OCI-LY3 (cell line): Measurements from ENCODE around the gene BIRC6.

ENCODE experiments used
- H2AFZ ChIP-seq: fragments of 200-600, 300-600 bp; shearing (Covaris generic); 2 replicates; pipeline ENCODE4 v1.6.0; 2014; ENCODE audit warnings: antibody characterized with exemption, low read depth, low read length
- H3K27ac ChIP-seq: fragments of 200-600, 300-600 bp; sonication (generic); 2 replicates; pipeline ENCODE4 v1.5.1; 2014; ENCODE audit warnings: mild to moderate bottlenecking, low read length, moderate library complexity, mixed read lengths
- H3K27me3 ChIP-seq: fragments of 200-600, 300-600 bp; sonication (generic); 2 replicates; pipeline ENCODE4 v1.6.1; 2014; ENCODE audit warnings: low read depth, low read length, mixed read lengths
- H3K36me3 ChIP-seq: fragments of 200-600, 300-600 bp; sonication (generic); replicated peaks from 2 replicates; pipeline ENCODE3; 2014; ENCODE audit warnings: low read depth, low read length, mixed read lengths
- H3K4me1 ChIP-seq: fragments of 300-600, 200-600 bp; sonication (generic); 2 replicates; pipeline ENCODE4 v1.6.1; 2014; ENCODE audit warnings: low read length, mixed read lengths
- H3K4me2 ChIP-seq: fragments of 200-600, 300-600 bp; sonication (generic); 2 replicates; pipeline ENCODE4 v1.6.1; 2014; ENCODE audit warnings: low read length, mixed read lengths
- H3K4me3 ChIP-seq: fragments of 300-600, 200-600 bp; sonication (generic); 2 replicates; pipeline ENCODE4 v1.5.1; 2014; ENCODE audit warnings: antibody characterized with exemption, mild to moderate bottlenecking, low read length, moderate library complexity
- H3K79me2 ChIP-seq: fragments of 300-600, 200-600 bp; shearing (Covaris generic); 2 replicates; pipeline ENCODE4 v1.6.1; 2014; ENCODE audit warnings: mild to moderate bottlenecking, low read length, mixed read lengths
- H3K9ac ChIP-seq: fragments of 300-600, 200-600 bp; shearing (Covaris generic); 2 replicates; pipeline ENCODE4 v1.6.0; 2014; ENCODE audit warnings: mild to moderate bottlenecking, low read length, moderate library complexity
- H3K9me3 ChIP-seq: fragments of 200-600, 300-600 bp; shearing (Covaris generic); 2 replicates; pipeline ENCODE4 v1.6.1; 2014; ENCODE audit warnings: low read length, mixed read lengths; ENCODE audit not compliant: insufficient read depth
- H4K20me1 ChIP-seq: fragments of 200-600, 300-600 bp; sonication (generic); 2 replicates; pipeline ENCODE4 v1.6.1; 2016; ENCODE audit warnings: low read length, mixed read lengths; ENCODE audit not compliant: insufficient read depth
- CTCF ChIP-seq: fragments of 200-600, 300-600 bp; sonication (generic); IDR thresholded peaks from 2 replicates; pipeline ENCODE4 v1.5.1; 2014; ENCODE audit warnings: antibody characterized with exemption, low read length, low read depth
- EZH2phosphoT487 ChIP-seq: fragments of 200-600 bp; shearing (Covaris generic); IDR thresholded peaks from 2 replicates; pipeline ENCODE4 v1.6.1; 2018; ENCODE audit warnings: antibody characterized with exemption, mixed run types, low read depth

BIRC6 gene

GRCh38 chr2:32652555-32653209, 295.9 kb downstream of the BIRC6 start:
- H3K4me2 ChIP-seq, result no peak overlapping the region
- peaks cover 12% of the 10 kb centered on the region for H3K36me3 ChIP-seq
- TF ChIP-seq CTCF, result no peak
- no peak for TF ChIP-seq EZH2phosphoT487
- H2AFZ ChIP-seq, result no peak overlapping the region
- no peak overlapping the region for H3K9ac ChIP-seq
- no peaks in the 10 kb centered on the region for H4K20me1 ChIP-seq
- H3K27ac ChIP-seq, result no peak overlapping the region
- H3K79me2 ChIP-seq, result no peaks in the 10 kb centered on the region
- no peaks in the 10 kb centered on the region for H3K27me3 ChIP-seq
- H3K4me1 ChIP-seq, result no peaks in the 10 kb centered on the region
- H3K9me3 ChIP-seq, result no peaks in the 10 kb centered on the region
- H3K4me3 ChIP-seq, result no peak overlapping the region

GRCh38 chr2:32656069-32656468, 299.2 kb downstream of the BIRC6 start:
- H3K27me3 ChIP-seq, result no peaks in the 10 kb centered on the region
- no peaks in the 10 kb centered on the region for H3K4me1 ChIP-seq
- H3K9me3 ChIP-seq, result no peaks in the 10 kb centered on the region
- H4K20me1 ChIP-seq, result no peaks in the 10 kb centered on the region
- H3K79me2 ChIP-seq, result no peaks in the 10 kb centered on the region
- no peak overlapping the region for H3K27ac ChIP-seq
- no peak overlapping the region for H3K9ac ChIP-seq
- peaks cover 13% of the 10 kb centered on the region for H3K36me3 ChIP-seq
- TF ChIP-seq CTCF (no peak), EZH2phosphoT487 (no peak)
- no peak overlapping the region for H3K4me2 ChIP-seq
- H3K4me3 ChIP-seq, result no peak overlapping the region
- H2AFZ ChIP-seq, result no peak overlapping the region

- no peak overlapping the region for H3K4me2 ChIP-seq
- H3K27ac ChIP-seq, result no peak overlapping the region
- H3K4me3 ChIP-seq, result no peak overlapping the region
- no peak overlapping the region for H3K9ac ChIP-seq
- no peaks in the 10 kb centered on the region for H3K27me3 ChIP-seq
- H4K20me1 ChIP-seq, result no peaks in the 10 kb centered on the region
- no peak for TF ChIP-seq EZH2phosphoT487
- TF ChIP-seq CTCF, result no peak
- H3K36me3 ChIP-seq, result no peaks in the 10 kb centered on the region
- no peaks in the 10 kb centered on the region for H3K4me1 ChIP-seq
- H3K9me3 ChIP-seq, result no peaks in the 10 kb centered on the region
- no peak overlapping the region for H2AFZ ChIP-seq
- H3K79me2 ChIP-seq, result no peaks in the 10 kb centered on the region
These were observed 307.0 kb downstream of the BIRC6 start for GRCh38 chr2:32663864-32664263.

GRCh38 chr2:32666704-32667103, 309.9 kb downstream of the BIRC6 start:
- H3K4me3 ChIP-seq, result no peak overlapping the region
- H3K9ac ChIP-seq, result no peak overlapping the region
- no peak overlapping the region for H3K27ac ChIP-seq
- no peaks in the 10 kb centered on the region for H3K36me3 ChIP-seq
- no peaks in the 10 kb centered on the region for H3K27me3 ChIP-seq
- no peaks in the 10 kb centered on the region for H3K4me1 ChIP-seq
- no peaks in the 10 kb centered on the region for H3K79me2 ChIP-seq
- H4K20me1 ChIP-seq, result no peaks in the 10 kb centered on the region
- no peak overlapping the region for H3K4me2 ChIP-seq
- no peak for TF ChIP-seq CTCF
- TF ChIP-seq EZH2phosphoT487, result no peak
- no peak overlapping the region for H2AFZ ChIP-seq
- H3K9me3 ChIP-seq, result no peaks in the 10 kb centered on the region
